Neuron (in vitro differentiated cells): Measurements from ENCODE around the gene BIRC3.
"Not testable (repeated sequence)": the region's sequence is repeated elsewhere in the genome, so short reads cannot be mapped to it uniquely, and the experiment has no call there.

Experiments
- H2AFZ ChIP-seq: one replicate; pipeline ENCODE4 v1.6.1; 2013; ENCODE audit warnings: low read depth, mild to moderate bottlenecking, inconsistent platforms, low read length, moderate library complexity
- H3K27me3 ChIP-seq: one replicate; pipeline ENCODE4 v1.6.1; 2013; ENCODE audit warnings: low read length; ENCODE audit not compliant: insufficient read depth
- H3K36me3 ChIP-seq: one replicate; pipeline ENCODE4 v1.6.1; 2013; ENCODE audit warnings: low read length; ENCODE audit not compliant: insufficient read depth
- H3K4me1 ChIP-seq: one replicate; pipeline ENCODE4 v1.6.1; 2013; ENCODE audit warnings: low read length; ENCODE audit not compliant: insufficient read depth
- H3K4me3 ChIP-seq: 2 replicates; pipeline ENCODE4 v1.5.1; 2013; ENCODE audit warnings: mild to moderate bottlenecking, low read length, moderate library complexity
- H3K9me3 ChIP-seq: one replicate; pipeline ENCODE4 v1.6.1; 2013; ENCODE audit warnings: low read length

Gene BIRC3

DNA sequence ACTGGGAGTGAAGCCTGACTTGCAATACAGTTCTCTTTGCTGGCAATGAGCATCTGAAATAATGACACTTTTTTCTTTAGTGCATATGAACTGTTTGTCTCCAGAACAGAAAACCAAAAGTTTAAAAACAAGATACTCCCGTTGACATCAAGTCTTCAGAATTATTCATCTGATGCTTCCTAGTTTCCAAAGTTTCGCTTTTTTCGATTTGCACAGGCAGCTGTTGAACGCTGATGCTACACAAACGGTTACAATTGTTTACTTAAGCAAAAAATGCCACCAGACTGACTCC lies 29.1 kb downstream of the BIRC3 start:
- Histone ChIP-seq H2AFZ (peak overlapping the region; percentile 96), H3K27me3 (no peaks in the 10 kb centered on the region), H3K9me3 (no peaks in the 10 kb centered on the region), H3K4me3 (peak overlapping the region; percentile 61), H3K36me3 (no peaks in the 10 kb centered on the region), H3K4me1 (peaks cover 30% of the 10 kb centered on the region)

- Histone ChIP-seq H3K4me3 (peak within 1 kb of the TSS; percentile 61), H2AFZ (peak within 1 kb of the TSS; percentile 96), H3K36me3 (peaks cover 3% of the 10 kb centered on the region), H3K27me3 (no peaks in the 10 kb centered on the region), H3K4me1 (peaks cover 30% of the 10 kb centered on the region), H3K9me3 (no peaks in the 10 kb centered on the region)
Measured at GRCh38 chr11:102346748-102347461, 29.6 kb downstream of the BIRC3 start, which contains the start of gene BIRC2. BIRC2 (plus strand) TSS chr11:102347214; CDS start chr11:102349855, 2,641 bp downstream.

DNA sequence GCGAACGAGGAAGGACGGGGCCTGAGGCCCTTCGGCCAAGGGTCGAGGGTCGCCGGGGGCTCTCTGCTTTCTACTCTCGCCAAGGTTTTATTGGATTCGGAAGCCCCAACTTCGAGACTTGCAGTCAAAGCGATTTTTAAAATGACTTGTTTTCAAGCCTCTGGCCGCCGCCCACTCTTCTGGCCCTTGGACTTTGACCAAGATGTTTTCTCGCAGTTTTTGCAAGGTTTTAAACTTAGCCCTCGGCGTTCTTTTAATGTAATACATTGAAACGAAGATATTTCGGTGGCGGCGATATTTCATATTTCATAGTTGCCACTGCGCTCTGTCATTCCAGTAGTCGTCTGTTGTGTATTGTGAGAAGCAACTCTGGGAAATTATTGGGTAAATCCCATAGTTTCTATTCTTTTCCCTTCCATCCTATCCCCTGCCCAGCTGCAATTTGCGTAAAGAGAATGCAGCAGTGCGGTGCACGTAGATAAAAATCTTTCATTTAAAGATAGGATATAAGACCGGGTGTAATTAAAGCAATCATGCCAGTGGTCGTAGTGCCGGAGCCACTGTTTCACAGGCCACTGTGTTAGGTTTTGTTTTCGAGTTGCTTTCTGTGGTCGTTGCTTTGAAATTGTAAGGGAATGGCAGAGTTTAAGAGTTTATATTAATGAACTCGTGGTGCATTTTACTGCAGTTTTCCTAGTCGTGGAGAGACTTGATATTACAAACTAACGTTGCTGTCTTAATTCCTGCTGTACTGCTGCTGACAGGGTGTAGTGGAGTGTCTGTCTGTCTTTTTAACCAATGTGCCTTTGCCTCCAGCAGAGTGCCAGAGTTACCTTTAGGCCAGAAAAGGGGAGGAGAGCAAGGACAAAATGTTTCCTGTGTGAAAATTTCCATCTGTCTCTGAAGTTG lies 30.4 kb downstream of the BIRC3 start:
- Histone ChIP-seq H3K4me1 (peaks cover 30% of the 10 kb centered on the region), H3K27me3 (no peaks in the 10 kb centered on the region), H3K4me3 (peak overlapping the region; percentile 61), H3K36me3 (peaks cover 3% of the 10 kb centered on the region), H2AFZ (peak overlapping the region; percentile 96), H3K9me3 (no peaks in the 10 kb centered on the region)

DNA sequence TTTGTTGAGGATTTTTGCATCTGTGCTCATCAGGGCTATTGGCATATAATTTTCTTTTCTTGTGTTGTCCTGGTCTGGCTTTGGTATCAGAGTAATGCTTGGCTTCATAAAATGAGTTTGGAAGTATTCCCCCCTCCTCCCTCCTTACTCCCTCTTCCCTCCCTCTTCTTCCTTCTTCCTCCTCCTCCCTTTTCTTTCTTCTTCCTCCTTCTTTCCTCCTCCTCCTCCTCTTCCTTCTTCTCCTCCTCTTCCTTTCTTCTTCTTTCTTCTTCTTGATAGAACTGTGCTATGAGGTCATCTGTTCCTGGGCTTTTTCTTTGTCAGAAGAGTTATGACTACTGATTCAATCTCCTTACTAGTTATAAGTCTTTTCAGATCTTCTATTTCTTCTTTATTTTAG lies 39.8 kb downstream of the BIRC3 start:
- H3K4me3 ChIP-seq = no peak overlapping the region
- H3K36me3 ChIP-seq = peaks cover 44% of the 10 kb centered on the region
- no peak overlapping the region for H2AFZ ChIP-seq
- H3K27me3 ChIP-seq = no peaks in the 10 kb centered on the region
- H3K4me1 ChIP-seq = no peaks in the 10 kb centered on the region
- peaks cover 16% of the 10 kb centered on the region for H3K9me3 ChIP-seq

DNA sequence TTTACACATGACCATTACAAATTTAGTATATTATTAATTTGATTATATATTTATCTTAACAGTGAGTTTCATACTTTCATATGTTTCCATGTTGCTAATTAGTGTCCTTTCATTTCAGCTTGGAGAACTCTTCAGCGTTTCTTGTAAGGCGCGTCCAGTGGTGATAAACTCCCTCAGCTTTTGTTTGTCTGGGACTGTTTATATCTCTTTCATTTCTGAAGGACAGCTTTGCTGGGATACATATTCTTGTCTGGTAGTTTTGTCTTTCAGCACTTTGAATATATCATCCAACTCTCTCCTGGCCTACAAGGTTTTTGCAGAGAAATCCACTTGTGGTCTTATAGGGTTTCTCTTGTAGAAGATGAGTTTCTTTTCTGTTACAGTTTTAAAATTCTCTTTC lies 42.1 kb downstream of the BIRC3 start:
- Histone ChIP-seq H3K4me3 (no peak overlapping the region), H3K4me1 (no peaks in the 10 kb centered on the region), H3K9me3 (peaks cover 12% of the 10 kb centered on the region), H3K36me3 (peaks cover 46% of the 10 kb centered on the region), H3K27me3 (no peaks in the 10 kb centered on the region), H2AFZ (no peak overlapping the region)

DNA sequence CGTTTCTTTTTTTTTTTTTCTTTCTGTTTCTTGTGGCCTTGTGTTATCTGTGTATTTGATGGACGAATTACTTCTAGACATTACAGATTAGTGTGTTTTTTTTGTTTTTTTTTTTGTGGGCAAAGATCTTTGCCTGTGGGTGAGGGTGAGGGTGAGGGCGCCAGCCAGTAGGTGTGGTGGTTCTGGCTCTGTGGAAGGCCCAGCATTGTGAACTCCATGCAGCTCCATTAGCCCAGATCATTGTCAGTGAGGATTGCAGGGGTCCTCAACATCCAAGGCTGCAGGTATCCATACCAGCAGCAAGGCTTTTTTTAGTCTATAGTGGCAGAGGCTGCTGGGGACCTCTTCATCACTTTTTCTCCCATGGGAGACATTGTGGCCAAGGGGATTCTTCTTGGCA lies 43.4 kb downstream of the BIRC3 start:
- peaks cover 56% of the 10 kb centered on the region for H3K36me3 ChIP-seq

GRCh38 chr11:102361086-102362031 lies 44.1 kb downstream of the BIRC3 start:
- Histone ChIP-seq H3K36me3 (peaks cover 59% of the 10 kb centered on the region), H3K9me3 (peaks cover 9% of the 10 kb centered on the region), H3K4me1 (no peaks in the 10 kb centered on the region), H3K4me3 (no peak overlapping the region), H3K27me3 (no peaks in the 10 kb centered on the region), H2AFZ (no peak overlapping the region)

More for the DNA sequence above, 43.4 kb downstream of the BIRC3 start:
- H3K27me3 ChIP-seq = no peaks in the 10 kb centered on the region
- no peak overlapping the region for H3K4me3 ChIP-seq
- no peak overlapping the region for H2AFZ ChIP-seq
- peaks cover 9% of the 10 kb centered on the region for H3K9me3 ChIP-seq
- H3K4me1 ChIP-seq = no peaks in the 10 kb centered on the region

GRCh38 chr11:102364991-102365390 lies 47.7 kb downstream of the BIRC3 start:
- Histone ChIP-seq H2AFZ (no peak overlapping the region), H3K36me3 (peaks cover 69% of the 10 kb centered on the region), H3K27me3 (no peaks in the 10 kb centered on the region), H3K4me3 (no peak overlapping the region), H3K4me1 (no peaks in the 10 kb centered on the region), H3K9me3 (peaks cover 6% of the 10 kb centered on the region)

- Histone ChIP-seq H3K27me3 (no peaks in the 10 kb centered on the region), H3K36me3 (peaks cover 56% of the 10 kb centered on the region), H2AFZ (no peak overlapping the region), H3K9me3 (peaks cover 3% of the 10 kb centered on the region), H3K4me3 (no peak overlapping the region), H3K4me1 (no peaks in the 10 kb centered on the region)
Measured at GRCh38 chr11:102367364-102367763, 50.1 kb downstream of the BIRC3 start.

DNA sequence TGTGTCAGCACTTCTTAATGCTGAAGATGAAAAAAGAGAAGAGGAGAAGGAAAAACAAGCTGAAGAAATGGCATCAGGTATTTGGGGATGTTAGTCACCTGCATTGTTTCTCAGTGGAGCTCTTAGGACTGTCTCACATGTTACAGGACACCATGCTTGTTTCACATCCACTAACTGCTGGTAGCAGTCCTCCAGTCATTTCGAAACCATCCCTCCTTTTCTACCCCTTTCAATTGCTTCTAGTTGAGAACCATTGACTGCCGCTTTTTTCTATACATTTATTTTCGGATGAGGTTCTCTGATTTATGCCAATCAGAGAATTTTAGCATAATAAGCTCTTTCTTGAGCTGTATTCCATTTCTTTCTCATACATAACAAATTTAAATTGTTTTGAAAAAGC lies 51.2 kb downstream of the BIRC3 start:
- H3K4me1 ChIP-seq = no peaks in the 10 kb centered on the region
- no peak overlapping the region for H2AFZ ChIP-seq
- no peak overlapping the region for H3K4me3 ChIP-seq
- peaks cover 3% of the 10 kb centered on the region for H3K9me3 ChIP-seq
- H3K36me3 ChIP-seq = peaks cover 46% of the 10 kb centered on the region
- H3K27me3 ChIP-seq = no peaks in the 10 kb centered on the region

GRCh38 chr11:102374633-102375424 lies 57.5 kb downstream of the BIRC3 start:
- not testable (repeated sequence) for H3K4me3 ChIP-seq

GRCh38 chr11:102375720-102376399 lies 58.6 kb downstream of the BIRC3 start:
- H3K4me1 ChIP-seq = no peaks in the 10 kb centered on the region
- H3K4me3 ChIP-seq = no peak overlapping the region
- H3K9me3 ChIP-seq = no peaks in the 10 kb centered on the region
- H3K36me3 ChIP-seq = peaks cover 43% of the 10 kb centered on the region
- H3K27me3 ChIP-seq = no peaks in the 10 kb centered on the region
- no peak overlapping the region for H2AFZ ChIP-seq

More at GRCh38 chr11:102374633-102375424, 57.5 kb downstream of the BIRC3 start:
- H3K4me1 ChIP-seq, H2AFZ ChIP-seq, H3K27me3 ChIP-seq, H3K9me3 ChIP-seq: not testable (repeated sequence)
- H3K36me3 ChIP-seq = peaks cover 35% of the 10 kb centered on the region
